GM23338 (cell line): ENCODE measurements around the gene TMPRSS3.

Experiments
- CREB1 ChIP-seq: fragments of 250-450 bp; sonication (Bioruptor Pico); IDR thresholded peaks from 2 replicates; pipeline ENCODE4 v1.5.0; 2020; ENCODE audit warnings: low read depth, mild to moderate bottlenecking, moderate library complexity
- CTCF ChIP-seq, 2 experiments: fragments of 200-600 bp in 1 of 2; sonication (generic) in 1 of 2; conservative IDR thresholded peaks; 2 replicates each; pipeline versions ENCODE4 v1.5.1 to v1.6.1; 2016 to 2017; ENCODE audit warnings: antibody characterized with exemption in 2 of 2, low read depth in 2 of 2, mild to moderate bottlenecking in 2 of 2, moderate library complexity in 1 of 2
- EZH2 ChIP-seq: fragments of 200-600 bp; sonication (generic); IDR thresholded peaks from one replicate; pipeline ENCODE4 v1.8.0; 2017; ENCODE audit warnings: antibody characterized with exemption, mild to moderate bottlenecking, low read depth; ENCODE audit not compliant: unreplicated experiment
- EZH2phosphoT487 ChIP-seq: fragments of 200-600 bp; sonication (generic); IDR thresholded peaks from one replicate; pipeline ENCODE4 v1.8.1; 2018; ENCODE audit warnings: antibody characterized with exemption; ENCODE audit not compliant: unreplicated experiment
- POLR2AphosphoS5 ChIP-seq: IDR thresholded peaks from 2 replicates; pipeline ENCODE4 v1.6.1; 2016; ENCODE audit warnings: antibody characterized with exemption, low read depth
- STAT1 ChIP-seq: IDR thresholded peaks from one replicate; pipeline ENCODE4 v1.6.1; 2016; ENCODE audit warnings: antibody characterized with exemption; ENCODE audit not compliant: unreplicated experiment

GRCh38 chr21:42362198-42362597 lies 33.7 kb downstream of the TMPRSS3 start:
- TF ChIP-seq CTCF (conservative IDR thresholded peaks at IDR 0.05; ENCODE audit: low read depth in 2 of 2) (no peak), EZH2 (no peak), POLR2AphosphoS5 (no peak), EZH2phosphoT487 (no peak), STAT1 (no peak), CREB1 (CRISPR knock-in tag) (no peak)
